ENCODE results near the gene RHOT2.

RHOT2 gene

DNA sequence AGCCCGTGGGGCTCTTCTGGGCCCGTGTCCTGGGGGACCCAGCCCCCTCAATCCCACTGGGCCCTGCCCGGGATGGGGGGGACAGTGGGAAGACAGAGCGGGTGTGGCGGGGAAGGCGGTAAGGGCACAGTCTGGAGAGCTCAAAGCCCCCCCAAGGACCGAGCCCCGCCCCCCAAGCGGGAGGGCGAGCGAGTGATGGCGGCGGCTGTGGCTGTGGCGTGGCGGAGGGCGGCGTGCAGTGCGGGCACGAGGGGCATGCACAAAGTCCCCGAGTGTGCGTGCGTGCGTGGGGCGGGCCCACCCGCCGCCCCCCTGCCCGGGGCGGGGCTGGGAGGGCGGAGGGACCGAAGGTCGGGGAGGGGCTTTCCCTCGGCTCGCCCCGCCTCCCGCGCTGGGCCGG is 25.8 kb downstream of the RHOT2 start:
- H3K9me3 ChIP-seq, result no peaks in the 10 kb centered on the region
- H3K4me3 ChIP-seq, result no peak overlapping the region
- H3K27me3 ChIP-seq (ENCODE audit: low read depth), result no peaks in the 10 kb centered on the region; the same call in 1 of the 2 replicates
- peaks cover 17% of the 10 kb centered on the region for H3K4me1 ChIP-seq
- no peaks in the 10 kb centered on the region; the same call in 1 of the 2 replicates for H3K36me3 ChIP-seq (replicated peaks)
- in situ Hi-C loops (cut with MboI; ENCODE audit: low sequenced_read_pairs), result no loop called here
- no peak for DNase-seq (ENCODE audit: low spot score in 2 of 2)

DNA sequence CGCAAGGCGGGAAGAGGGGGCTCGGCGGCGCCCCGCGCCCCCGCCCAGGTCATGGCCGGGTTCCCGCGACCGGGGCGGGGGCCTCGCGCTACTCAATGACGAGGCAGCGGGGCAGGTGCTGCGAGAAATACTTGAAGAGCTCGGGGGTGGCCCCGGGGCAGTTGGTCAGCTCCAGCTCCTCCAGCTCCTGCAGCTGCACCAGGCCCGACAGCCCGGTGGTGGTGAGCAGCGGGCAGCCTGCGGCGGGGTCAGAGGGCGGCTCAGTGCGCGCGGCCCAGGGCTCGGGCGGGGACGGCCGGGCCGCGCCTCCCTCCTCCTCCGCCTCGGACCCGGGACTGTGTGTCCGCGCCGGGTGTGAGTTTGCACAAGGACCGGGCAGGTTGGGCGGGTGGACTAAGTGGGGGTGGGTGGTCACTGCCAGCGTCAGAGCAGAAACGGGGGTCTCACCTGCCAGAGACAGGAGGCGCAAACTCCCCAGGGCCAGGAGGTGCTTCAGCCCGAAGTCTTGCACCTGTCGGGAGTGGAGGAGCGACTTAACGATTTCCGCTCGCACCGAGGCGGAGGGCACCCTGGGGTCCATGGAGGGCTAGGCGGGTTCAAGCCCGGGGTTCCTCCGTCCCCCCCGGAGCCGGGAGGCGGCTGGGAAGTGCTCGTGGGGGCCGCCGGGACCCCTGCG is 26.4 kb downstream of the RHOT2 start:
- Histone ChIP-seq H3K9me3 (no peaks in the 10 kb centered on the region), H3K36me3 (replicated peaks) (no peaks in the 10 kb centered on the region), H3K4me3 (peak overlapping the region; percentile 38), H3K4me1 (peaks cover 14% of the 10 kb centered on the region), H3K27me3 (ENCODE audit: low read depth) (no peaks in the 10 kb centered on the region; the same call in 1 of the 2 replicates)
- no peak for DNase-seq (ENCODE audit: low spot score in 2 of 2)
- in situ Hi-C loops (cut with MboI; ENCODE audit: low sequenced_read_pairs), result no loop called here

DNA sequence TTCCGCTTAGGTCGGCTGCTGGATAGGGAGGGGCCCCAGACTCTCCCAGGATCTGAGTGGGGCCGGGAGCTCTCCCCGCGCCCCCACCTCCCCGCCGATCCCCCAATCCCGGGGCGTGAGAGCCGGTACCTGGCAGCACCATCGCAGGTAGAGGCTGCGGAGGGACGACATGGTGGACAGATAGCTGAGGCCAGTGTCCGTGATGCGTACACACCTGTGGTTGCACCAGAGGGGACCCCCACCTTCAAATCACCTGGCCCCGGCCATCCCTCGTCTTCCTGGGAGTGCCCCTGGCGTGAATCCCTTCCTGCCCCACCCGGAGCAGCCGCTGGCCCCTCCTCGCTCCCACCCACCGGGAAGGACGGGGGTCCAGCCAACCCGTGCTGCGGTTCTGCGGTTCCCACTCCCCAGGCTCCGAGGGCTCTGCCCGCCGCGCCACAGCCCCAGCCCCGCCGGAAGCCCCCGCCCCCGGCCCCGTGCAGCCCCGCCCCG is 27.0 kb downstream of the RHOT2 start:
- no peak for DNase-seq (ENCODE audit: low spot score in 2 of 2)
- in situ Hi-C loops (cut with MboI; ENCODE audit: low sequenced_read_pairs), result no loop called here
- peaks cover 11% of the 10 kb centered on the region for H3K4me1 ChIP-seq
- no peaks in the 10 kb centered on the region for H3K36me3 ChIP-seq (replicated peaks)
- H3K4me3 ChIP-seq, result peak overlapping the region; percentile 38
- peaks cover under 1% of the 10 kb centered on the region; the same call in 1 of the 2 replicates for H3K27me3 ChIP-seq (ENCODE audit: low read depth)
- no peaks in the 10 kb centered on the region for H3K9me3 ChIP-seq

DNA sequence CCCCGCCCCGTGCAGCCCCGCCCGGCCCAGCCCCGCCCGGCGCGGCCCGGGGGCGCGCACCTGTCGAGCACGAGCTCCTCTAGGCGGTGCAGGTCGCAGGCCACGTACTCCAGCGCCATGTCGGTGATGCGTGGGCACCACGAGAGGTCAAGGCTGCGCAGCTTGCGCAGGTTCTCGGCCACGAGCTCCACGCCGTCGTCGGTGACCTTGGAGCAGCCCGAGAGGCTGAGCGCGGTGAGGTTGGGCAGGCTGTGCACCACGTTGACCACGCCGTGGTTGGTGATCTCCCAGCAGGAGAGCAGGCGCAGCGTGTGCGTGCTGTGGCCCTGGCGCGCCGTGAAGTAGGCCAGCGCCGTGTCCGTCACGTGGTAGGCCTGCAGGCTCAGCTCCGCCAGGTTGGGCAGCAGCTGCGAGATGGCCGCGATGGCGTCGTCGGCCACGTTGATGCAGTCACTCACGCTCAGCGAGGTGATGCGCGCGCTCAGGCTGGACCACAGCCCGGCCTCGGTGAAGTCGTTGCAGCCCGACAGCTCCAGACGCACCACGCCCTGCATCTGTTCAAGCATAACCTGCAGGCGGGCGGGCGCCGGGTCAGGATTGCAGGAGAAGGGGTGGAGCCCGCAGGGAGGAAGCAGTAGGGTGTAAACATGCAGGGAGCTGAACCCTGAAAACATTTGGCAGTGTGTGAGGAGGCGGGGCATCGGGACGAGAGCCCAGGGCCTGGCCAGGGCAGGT is 27.6 kb downstream of the RHOT2 start:
- no peaks in the 10 kb centered on the region for H3K36me3 ChIP-seq (replicated peaks)
- peak overlapping the region; percentile 38 for H3K4me3 ChIP-seq
- peaks cover 6% of the 10 kb centered on the region; the same call in 1 of the 2 replicates for H3K27me3 ChIP-seq (ENCODE audit: low read depth)
- peaks cover 9% of the 10 kb centered on the region for H3K4me1 ChIP-seq
- H3K9me3 ChIP-seq, result no peaks in the 10 kb centered on the region
- in situ Hi-C loops (cut with MboI; ENCODE audit: low sequenced_read_pairs), result no loop called here
- peak in 1 of 2 experiments; percentile 74 for DNase-seq (ENCODE audit: low spot score in 2 of 2)

DNA sequence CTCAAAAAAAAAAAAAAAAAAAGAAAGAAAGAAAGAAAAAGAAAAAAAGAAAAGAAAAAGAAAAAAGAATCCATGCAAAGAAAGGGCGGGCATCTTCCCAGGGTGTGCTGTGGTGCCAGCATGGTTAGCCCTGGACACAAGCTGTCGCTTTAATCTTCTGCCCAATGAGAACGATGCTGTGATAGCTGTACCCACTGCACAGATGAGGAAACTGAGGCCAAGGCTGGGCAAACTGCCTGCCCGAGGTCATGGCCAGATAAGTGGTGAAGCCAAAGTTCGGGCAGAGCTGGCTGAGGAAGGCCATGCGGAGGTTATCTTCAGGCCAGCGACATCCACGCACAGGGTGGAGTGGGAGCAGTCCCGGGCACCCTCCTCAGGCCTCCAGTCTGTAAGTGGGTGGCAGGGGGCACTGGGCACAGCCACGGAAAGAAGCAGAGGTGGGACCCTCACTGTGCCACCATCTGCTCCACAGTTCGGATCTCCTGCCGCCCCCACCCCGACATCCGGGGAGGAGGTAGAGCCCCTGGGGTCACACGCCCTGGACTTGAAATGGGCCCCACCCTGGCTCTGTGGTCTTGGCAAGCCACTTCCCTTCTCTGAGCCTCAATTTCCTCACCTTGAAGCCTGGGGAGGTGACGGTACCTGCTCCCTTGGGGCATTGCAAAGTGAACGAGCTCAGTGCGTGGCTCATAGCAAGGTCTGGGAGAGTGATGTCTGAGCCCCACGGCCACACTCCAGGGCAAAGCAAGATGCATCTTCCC is 31.2 kb downstream of the RHOT2 start:
- Histone ChIP-seq H3K27me3 (ENCODE audit: low read depth) (peaks cover 25% of the 10 kb centered on the region), H3K9me3 (no peaks in the 10 kb centered on the region), H3K4me3 (no peak overlapping the region), H3K4me1 (peaks cover 11% of the 10 kb centered on the region), H3K36me3 (replicated peaks) (no peaks in the 10 kb centered on the region)
- in situ Hi-C loops (cut with MboI; ENCODE audit: low sequenced_read_pairs), result no loop called here
- no peak for DNase-seq (ENCODE audit: low spot score in 2 of 2)

DNA sequence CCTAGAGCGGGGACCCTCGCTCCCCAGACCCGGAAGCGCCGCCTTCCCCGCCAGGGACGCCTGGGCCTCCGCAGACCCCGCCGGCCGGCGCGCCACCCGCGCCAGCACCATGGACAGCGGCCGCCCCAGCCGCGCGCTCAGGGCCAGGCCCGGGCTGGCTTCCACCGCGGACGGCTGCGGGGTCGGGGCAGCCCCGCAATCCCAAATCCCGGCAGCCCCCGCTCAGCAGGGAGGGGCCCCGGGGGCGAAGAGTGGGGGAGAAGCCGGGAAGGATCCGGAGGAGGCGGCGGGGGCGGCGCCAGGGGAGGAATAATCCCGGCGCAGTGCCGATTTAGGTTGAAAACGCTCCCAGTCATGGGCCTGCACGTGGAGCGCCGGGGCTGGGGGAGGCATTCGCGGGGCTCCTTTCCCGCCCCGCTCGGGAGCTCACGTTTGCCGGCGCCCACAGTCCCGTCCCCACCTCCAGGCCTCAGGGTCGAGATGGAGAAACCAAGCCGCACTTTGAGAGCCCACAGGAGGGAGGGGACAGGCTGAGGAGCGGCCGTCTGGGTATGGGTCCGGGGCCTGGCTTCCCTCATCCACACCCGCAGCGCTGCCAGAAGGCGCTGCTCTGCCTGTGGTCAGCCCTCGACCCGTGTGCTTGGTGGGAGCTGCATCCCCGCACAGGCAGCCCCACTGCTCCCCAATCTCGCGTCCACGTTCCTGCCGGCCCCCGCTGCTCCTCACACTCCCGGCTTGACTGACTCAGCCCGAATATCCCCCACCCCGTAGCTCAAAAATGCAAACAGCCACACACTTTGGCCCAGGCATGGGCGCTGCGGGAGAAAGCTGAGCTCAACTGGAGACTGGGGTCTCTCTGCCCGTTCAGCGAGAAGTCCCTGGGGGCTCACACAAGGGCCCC is 33.0 kb downstream of the RHOT2 start:
- H3K27me3 ChIP-seq (ENCODE audit: low read depth), result peaks cover 25% of the 10 kb centered on the region
- peaks cover 4% of the 10 kb centered on the region for H3K4me1 ChIP-seq
- no peak overlapping the region for H3K4me3 ChIP-seq
- H3K36me3 ChIP-seq (replicated peaks), result no peaks in the 10 kb centered on the region
- DNase-seq (ENCODE audit: low spot score in 2 of 2), result peak in 1 of 2 experiments; percentile 66
- in situ Hi-C loops (cut with MboI; ENCODE audit: low sequenced_read_pairs), result no loop called here
- H3K9me3 ChIP-seq, result no peaks in the 10 kb centered on the region

DNA sequence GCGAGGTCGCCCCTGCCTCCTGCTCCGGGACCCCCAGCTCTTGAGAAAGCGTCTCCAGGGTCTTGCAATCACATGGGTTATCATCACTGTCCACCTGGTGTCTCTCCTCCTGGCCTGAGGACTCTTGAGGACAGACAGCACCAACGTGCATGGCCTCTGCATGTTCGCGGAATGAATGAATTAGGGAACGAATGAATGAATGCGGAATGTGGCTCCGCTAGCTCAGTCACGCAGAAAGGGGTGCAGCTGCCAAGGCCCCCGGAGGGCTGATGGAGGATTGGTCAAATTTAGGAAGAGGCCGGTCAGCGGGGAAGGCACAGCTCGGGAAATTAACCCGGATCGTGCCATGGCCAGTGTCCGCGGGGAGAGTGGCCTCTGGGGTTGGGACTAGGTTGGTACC is 34.4 kb downstream of the RHOT2 start:
- Histone ChIP-seq H3K36me3 (replicated peaks) (no peaks in the 10 kb centered on the region), H3K9me3 (no peaks in the 10 kb centered on the region), H3K4me3 (no peak overlapping the region), H3K4me1 (peaks cover 3% of the 10 kb centered on the region; the same call in 1 of the 2 replicates), H3K27me3 (ENCODE audit: low read depth) (peaks cover 38% of the 10 kb centered on the region)
- in situ Hi-C loops (cut with MboI; ENCODE audit: low sequenced_read_pairs), result no loop called here
- no peak for DNase-seq (ENCODE audit: low spot score in 2 of 2)

DNA sequence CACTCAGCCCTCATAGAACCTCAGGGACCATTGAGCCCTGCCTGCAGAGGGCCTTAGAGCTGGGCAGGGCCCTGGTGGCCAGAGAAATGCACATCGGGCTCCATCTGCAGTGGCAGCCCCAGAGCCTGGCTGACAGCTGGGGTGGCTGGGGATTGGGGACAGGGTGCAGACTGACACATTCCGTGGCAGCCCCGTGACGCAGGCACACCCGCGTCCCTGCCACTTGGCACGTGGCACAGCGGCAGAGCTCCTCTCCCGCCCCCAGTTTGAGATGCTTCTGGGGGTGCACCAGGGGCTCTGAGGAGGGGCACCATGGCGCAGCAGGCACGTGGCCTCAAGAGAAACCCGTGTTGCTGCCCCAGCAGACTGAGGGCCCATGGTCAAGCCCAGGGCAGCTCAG is 35.5 kb downstream of the RHOT2 start:
- Histone ChIP-seq H3K9me3 (no peaks in the 10 kb centered on the region), H3K27me3 (ENCODE audit: low read depth) (peaks cover 39% of the 10 kb centered on the region), H3K36me3 (replicated peaks) (no peaks in the 10 kb centered on the region), H3K4me3 (no peak overlapping the region), H3K4me1 (peaks cover 3% of the 10 kb centered on the region; the same call in 1 of the 2 replicates)
- DNase-seq (ENCODE audit: low spot score in 2 of 2), result no peak
- in situ Hi-C loops (cut with MboI; ENCODE audit: low sequenced_read_pairs), result no loop called here

DNA sequence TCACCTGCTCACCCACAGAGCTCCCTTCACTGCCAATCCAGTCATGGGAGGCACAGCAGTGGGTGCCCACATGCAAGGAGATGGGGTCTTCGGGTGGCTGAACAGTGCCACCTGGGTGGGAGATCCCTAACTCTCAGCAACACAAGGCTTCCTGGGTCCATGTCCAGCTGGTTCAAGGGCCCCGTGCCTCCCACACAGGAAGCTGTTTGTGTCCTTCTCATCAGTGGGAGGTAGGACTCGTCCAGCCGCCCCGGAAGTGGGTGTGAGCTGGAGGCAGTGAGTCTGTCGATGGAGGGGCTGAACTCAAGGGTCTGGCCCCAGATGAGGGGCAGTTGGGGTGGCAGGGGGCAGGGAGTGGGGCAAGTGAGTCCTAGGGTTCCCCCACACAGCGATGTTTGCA is 36.1 kb downstream of the RHOT2 start:
- no peak for DNase-seq (ENCODE audit: low spot score in 2 of 2)
- no peaks in the 10 kb centered on the region for H3K9me3 ChIP-seq
- peaks cover 3% of the 10 kb centered on the region; the same call in 1 of the 2 replicates for H3K4me1 ChIP-seq
- peaks cover 43% of the 10 kb centered on the region for H3K27me3 ChIP-seq (ENCODE audit: low read depth)
- in situ Hi-C loops (cut with MboI; ENCODE audit: low sequenced_read_pairs), result no loop called here
- H3K36me3 ChIP-seq (replicated peaks), result no peaks in the 10 kb centered on the region
- H3K4me3 ChIP-seq, result no peak overlapping the region; the same call in 1 of the 2 replicates

DNA sequence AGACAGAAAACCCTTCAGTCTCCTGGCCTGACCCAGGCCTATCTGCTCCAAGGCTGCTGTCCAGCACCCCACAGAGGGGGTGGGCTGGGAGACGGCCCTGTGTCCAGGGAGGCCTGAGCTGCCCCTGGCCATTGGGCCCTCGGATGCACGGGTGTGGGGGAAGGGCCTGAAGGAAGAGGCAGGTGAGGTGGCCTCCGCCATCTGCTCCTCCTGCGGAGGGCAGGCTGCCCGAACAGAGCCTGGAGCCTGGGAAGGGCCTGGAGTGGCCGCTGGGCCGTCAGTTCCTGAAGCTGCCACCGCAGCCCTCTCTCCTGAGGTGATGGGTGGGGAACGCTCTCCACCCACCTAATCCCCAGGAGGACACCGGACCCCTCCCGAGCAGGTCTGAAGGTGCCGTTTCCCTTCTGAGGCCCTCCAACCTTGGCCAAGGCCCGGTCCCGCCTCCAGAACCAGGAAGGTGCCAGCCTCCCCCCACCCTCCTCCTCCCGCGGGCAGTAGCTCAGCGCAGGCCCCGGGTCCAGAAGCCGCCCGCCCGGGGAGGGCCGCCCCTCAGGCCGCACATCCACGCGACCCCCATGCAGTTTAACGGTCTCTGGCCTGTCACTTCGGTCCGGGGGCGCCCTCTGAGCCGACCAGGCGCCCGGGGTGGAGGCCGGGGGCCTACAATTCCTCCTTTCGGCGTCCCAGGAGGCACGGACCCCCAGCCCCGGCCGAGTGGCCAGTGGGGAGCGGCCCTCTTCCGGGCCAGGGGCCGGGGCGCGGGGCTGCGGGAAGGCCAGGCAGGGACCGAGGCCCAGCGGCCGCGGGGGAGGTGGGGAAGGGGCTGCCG is 36.8 kb downstream of the RHOT2 start:
- Histone ChIP-seq H3K4me1 (peaks cover 3% of the 10 kb centered on the region; the same call in 1 of the 2 replicates), H3K9me3 (no peaks in the 10 kb centered on the region), H3K27me3 (ENCODE audit: low read depth) (peaks cover 43% of the 10 kb centered on the region), H3K4me3 (peak overlapping the region; percentile 45), H3K36me3 (replicated peaks) (no peaks in the 10 kb centered on the region)
- in situ Hi-C loops (cut with MboI; ENCODE audit: low sequenced_read_pairs), result no loop called here
- no peak for DNase-seq (ENCODE audit: low spot score in 2 of 2)

DNA sequence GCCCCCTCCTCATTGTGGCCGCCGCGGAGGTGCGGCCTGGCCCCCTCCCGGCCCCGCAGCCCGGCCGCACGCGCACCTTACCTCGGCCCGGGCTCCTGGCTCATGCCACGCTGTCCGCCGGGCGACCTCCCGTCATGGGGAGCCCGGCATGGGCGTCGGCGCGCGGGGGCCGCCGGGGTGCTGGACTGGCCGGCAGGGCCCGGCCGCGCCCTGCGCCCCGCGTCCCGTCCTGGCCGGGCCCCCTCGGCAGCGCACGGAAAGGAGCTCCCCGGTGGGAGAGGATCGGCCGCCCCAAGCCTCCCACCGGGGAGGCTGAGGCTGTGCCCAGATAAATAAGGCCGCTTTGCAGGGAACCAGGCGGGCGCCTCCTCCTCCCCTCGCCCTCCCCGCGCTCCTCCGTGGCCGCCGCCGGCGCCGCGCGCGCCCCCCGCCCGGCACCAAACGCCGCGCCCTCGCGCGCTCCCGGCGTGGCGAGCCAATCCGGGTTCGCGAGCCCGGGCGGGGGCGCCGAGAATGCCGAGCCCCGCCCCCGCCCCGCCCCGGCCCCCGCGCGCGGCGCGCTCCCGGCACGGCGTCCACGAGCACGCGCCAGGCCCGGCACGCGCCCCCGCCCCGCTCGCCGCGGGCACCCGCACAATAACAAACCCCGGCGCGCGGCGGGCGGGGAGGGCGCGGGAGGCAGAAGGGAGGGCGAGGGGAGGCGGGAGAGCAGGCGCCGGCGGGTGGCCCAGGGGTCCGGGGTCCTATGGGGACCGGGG is 37.7 kb downstream of the RHOT2 start, which contains the start of gene FBXL16:
Gene FBXL16, minus strand, starts transcription at position 371 of the 758 bp plus-strand sequence. CDS start 8,396 bp downstream, outside the sequence.
- peak within 1 kb of the TSS; percentile 45 for H3K4me3 ChIP-seq
- H3K4me1 ChIP-seq, result peaks cover 3% of the 10 kb centered on the region; the same call in 1 of the 2 replicates
- peak; percentile 42 to 76 for DNase-seq (ENCODE audit: low spot score in 2 of 2)
- H3K36me3 ChIP-seq (replicated peaks), result no peaks in the 10 kb centered on the region
- H3K27me3 ChIP-seq (ENCODE audit: low read depth), result peaks cover 37% of the 10 kb centered on the region
- H3K9me3 ChIP-seq, result no peaks in the 10 kb centered on the region
- in situ Hi-C loops (cut with MboI; ENCODE audit: low sequenced_read_pairs), result no loop called here

Measured in HAP-1 (cell line).